C1 segment of cervical spinal cord (tissue), 14 donors: Measurements from ENCODE around the gene RAB36.
A peak's percentile ranks its signal among the peaks of the same experiment; 100 is the strongest.

Source experiments
- DNase-seq, 14 donors: peaks; one replicate each; lab custom pipeline; 2025; lab: John Stamatoyannopoulos, UW

The RAB36 gene

DNA sequence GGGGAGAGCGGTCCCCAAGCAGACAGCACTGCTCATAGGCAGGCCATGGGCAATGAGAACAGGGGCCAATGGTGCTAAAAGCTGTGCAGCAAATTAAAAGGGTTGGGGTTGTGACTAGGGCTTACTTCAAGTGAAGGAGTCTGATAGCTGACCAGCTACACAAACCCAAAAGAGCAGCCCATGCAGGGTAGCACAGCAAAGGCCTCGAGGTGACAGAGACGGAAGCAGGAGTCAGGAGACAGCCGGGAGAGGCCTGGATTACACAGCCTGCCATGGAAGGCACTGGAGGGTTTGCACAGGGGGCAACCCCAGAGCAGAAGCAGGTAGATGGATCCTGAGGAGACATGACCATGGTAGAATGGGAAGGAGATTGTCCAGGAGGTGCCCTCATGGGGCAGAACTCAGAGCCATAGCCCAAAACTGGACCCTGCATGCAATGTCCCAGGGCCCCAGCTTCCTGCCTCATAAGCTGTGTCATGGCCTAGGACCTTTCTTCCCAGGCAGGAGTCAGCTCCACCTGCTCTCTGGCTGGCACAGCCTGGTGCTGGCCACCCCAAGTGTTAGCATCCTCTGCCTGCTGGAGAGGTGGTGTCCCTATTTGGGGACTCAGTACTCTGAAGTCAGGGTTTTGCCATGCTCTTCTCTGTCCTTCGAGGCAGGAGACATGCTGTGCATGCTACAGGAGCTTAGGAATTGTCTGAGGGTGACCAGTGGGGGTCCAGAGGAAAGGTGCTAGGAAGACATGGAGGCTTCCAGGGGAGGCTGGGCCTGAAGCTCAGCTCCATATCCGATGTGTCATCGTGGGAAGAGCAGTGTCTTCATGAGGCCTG, 36.8 kb upstream of the RAB36 start:
- no peak for DNase-seq

DNA sequence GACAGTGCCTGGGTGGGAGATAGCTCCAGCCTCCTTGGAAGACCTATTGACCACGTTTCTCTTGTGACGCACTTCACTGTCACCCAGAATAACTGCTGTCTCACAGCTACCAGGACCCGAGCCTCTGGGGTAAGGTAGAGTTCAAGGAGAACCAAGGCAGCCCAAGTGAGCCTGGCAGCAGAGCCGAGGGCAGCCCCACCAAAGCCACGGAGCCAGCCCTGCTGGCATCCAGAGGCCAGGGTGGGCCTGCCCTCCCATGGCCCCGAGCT, 36.3 kb upstream of the RAB36 start:
- DNase-seq: no peak

DNA sequence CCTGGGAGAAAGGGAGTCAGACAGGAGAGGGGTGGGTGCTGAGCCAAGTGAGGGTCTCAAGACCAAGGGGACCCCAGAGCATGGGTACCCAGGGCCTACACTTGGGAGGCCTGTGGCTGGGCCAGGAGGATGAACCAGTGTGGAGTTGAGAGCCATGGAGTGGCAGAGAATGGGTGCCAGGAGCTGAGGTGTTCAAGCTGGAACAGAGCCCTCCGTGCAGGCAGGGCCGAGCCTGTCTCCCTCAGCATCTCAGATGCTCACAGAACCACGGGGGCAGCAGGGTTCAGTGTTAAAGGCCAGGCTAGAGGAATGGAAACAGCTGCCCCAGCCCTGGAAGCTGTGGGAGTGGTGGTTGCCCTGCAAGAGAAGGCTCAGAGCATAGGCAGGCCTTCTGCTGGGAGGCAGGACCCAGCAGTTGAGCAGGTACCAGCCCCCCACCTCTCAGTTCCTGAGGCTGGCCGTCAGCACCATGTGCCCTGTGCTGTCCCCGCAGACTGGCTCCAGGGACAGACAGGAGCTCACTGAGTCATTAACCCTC, 35.8 kb upstream of the RAB36 start:
- DNase-seq: peak in 1 of 14 donors; percentile 58

DNA sequence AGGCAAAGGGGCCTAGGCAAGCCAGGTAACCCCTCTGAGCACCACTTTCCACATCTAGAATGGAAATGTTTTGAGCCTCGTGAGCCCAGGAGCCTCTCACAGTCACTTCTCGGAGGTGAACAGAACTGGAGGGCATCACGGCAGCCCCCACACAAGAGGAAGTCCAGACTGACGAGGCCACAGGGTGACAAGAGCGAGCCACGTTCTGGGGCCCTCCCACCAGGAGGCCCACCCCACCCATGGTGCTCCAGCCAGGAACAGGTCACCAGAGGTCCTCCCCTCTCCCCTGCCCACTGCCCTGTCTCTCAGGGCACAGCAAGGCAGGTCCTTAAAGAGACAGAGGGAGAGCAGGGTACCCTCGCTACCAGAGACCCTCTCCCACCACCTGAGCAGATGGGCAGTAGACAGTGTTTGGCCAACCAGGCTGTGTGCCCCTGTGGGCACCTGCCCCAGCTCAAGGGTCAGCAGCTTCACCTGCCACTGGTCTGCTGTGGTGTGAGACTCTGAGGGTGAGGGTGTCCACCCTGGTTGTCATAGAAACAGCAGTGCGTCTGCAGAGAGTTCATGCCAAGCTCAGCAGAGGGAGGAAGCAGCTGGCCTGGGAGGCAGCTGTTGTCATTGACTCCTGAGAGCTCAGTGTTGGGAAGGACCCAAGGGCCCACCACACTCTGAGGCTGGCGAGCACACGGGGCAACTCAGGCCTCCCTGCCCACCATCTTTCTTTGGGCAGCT, 34.9 kb upstream of the RAB36 start:
- no peak for DNase-seq

DNA sequence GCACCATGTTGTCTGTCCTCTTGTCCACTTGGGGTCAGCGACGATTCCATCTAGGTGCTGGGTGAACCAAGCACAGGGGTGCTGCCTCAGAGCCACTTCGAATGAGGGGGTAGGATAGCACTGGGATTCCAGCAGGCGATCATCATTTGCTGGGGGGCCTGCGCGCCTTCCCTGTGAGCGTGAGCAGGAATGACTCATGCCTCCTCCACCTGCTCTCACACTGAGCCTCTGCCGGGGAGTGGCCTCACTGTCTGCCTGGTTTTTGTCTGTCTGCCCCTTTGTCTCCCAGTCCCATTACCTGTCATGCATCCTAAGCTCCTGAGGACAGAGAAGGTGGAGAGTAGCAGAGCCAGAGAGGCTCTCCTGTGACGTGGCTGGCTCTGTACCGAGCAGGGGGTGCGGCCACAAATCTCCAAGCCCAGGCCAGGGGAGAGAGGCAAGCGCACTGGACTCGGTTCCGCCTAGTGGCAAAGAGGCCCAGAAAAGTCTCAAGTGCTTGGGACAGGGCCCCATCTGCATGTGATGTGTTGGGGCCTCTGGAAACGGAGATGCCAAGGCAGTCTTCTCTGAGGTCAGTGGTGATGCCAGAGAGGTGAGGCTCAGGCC, 34.3 kb upstream of the RAB36 start:
- DNase-seq: no peak

DNA sequence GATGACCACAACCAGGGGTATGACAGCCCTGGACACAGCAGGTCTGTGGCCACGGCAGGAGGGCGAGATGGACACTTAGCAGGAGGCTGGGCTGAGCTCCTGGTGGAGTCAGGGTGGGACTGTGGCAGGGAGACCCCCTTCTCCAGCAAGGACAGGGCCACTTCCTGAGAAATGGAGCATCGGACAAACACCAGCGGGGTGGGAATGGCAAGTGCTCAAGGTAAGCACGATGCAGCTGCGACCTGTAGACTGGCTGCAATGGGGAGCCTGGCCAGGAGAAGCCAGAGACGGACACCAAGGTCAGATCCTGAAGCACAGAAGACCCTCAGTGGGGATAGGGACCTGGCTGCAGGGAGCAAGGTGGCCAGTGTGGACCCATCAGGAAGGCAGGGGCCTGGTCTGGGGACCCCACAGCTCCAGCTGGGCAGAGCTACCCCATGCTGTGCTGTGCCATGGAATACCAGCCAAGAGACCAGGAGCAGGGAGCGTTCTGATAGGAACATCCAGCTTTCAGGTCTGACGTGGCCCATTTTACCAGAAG, 32.7 kb upstream of the RAB36 start:
- no peak for DNase-seq

DNA sequence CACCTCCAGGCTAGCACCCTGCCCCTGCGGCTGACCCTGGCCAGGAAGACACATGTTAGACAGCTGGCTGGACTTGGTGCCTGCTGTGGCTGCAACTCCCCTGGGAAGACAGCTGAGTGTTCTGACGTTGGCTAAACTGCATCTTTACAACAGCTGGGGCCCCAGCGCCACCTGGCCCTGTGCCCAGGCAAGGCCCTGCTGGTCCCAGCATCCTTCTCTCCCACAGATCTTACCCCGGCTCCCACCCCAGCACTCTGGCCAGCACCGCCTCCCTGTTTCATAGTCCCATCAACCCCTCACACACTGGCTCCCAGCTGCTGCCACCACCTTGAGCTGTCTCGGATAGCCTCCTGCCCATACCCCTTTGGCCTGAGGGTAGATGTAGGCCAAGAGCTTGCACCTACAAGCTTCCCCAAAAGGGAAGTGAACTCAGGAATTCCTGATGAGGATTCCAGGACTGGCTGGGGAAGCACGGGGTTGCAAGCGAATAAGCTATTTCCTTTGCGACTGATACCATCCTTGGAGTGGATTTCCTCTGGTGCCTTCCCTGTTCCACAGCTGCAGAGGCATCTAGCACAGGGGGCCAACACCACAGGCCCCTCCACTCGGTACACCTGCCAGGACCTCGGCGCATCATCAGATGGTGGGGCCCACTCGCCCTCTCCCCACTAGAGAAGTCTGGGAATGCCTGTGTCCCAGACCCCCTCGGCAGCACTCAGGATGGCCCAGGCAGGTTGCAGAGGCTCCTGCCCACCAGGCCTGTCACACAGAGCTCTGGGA, 32.0 kb upstream of the RAB36 start:
- DNase-seq: peak in 11 of 14 donors; percentile 40 to 80 (median 63)

DNA sequence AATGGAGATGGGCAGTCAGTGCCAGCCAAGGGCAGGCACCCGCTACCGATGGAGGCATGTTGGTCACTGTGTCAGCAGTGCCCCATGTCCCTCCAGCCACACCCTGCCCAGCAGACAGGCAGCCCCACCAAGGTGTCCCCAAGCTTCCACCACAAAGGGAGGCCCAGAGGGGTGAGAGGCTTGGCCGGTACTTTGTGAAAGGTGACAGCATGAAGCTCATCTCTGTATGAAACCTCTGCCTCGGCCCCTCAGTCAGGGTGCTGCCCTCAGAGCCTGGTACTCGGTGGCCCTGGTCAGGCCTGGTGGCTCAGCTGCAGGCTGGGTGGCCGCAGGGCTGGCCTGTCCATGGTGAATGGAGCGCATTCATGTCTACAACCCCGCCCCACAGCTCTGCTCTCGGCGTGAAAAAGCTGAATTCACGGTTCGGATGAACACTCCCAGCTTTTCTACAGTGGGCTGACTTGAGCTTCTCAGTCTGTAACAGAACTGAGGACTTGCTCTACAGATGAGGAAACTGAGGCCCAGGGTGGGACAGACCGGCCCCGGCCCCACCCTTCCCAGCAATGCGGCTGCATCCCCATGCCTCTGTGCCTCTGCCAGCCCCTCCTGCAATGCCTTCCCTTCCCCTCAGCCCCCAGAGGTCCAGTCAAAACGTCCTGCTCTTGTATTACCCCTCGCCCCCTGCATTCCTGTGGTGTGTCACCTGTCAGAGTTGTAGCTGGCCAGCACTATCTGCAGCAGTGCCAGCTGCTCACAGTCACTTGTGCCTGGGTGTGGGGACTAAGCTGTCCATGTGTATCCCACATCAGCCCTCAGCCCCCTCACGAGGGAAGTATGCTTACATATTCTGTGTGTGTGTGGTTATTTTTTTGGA, 31.2 kb upstream of the RAB36 start:
- peak in 11 of 14 donors; percentile 46 to 86 (median 75) for DNase-seq

DNA sequence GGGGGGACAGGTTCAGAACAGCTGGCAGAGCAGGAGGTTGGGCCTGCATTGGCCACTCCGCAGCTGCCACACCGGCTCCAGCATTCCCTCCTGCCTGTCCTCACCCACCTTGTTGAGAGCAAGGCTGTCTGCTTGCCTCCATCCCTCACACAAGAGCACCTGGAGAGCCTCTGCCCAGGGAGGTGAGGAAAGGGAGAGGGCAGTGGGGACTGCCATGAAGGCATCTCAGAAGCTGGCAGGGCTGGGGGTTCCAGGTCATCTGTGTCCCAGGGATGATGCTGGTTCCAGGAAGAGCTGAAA, 30.6 kb upstream of the RAB36 start:
- DNase-seq: no peak

DNA sequence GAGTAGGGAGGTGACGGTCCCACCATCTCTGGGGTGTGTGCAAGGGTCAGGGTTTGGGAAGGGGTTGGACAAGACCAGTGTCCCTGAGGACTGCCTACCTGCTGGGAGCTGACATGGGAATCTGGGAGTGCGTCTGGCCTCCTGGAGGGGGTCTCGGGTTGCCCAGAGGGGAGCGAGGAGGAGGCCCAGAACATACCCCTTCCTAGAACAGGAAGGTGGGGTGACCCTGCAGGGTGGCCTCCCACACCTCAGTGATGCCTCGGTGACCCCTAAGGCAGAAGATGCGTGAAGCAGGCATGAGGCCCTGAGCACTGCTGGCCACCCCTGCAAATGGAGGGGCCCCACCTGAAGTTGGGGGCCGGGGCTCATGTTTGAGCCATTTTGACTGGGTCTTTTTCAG, 29.9 kb upstream of the RAB36 start:
- no peak for DNase-seq

DNA sequence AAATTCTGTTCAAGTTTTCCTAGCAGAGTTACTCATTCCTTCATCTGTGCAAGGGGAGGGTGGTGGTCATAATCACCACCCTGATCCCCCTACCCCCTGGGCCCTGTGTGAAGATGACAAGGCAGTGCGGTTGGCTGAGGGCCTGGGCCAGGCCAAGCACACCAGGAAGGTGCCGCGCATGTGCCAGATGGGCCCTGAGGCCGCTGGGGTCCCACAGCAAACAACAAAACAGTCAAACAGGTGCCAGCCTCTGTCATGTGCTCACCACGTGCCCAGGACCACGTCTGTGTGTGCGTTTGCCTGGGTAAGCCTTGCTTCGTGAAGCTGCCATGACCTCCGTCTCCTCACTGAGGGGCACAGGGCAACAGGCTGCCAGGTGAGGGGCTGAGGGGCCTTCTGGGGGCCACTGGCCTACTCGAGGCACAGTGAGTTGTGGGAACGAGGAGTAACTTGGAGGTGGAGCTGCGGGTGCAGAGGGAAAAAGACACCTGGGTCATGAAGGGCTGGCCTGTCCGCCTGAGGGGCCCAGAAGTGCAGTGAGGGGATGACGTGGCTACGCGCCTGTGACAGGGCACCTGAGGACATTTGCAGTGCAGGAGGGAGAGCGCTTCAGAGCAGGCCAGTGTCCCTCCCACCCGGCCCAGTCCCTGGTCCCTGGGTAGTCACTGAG, 29.3 kb upstream of the RAB36 start:
- no peak for DNase-seq

DNA sequence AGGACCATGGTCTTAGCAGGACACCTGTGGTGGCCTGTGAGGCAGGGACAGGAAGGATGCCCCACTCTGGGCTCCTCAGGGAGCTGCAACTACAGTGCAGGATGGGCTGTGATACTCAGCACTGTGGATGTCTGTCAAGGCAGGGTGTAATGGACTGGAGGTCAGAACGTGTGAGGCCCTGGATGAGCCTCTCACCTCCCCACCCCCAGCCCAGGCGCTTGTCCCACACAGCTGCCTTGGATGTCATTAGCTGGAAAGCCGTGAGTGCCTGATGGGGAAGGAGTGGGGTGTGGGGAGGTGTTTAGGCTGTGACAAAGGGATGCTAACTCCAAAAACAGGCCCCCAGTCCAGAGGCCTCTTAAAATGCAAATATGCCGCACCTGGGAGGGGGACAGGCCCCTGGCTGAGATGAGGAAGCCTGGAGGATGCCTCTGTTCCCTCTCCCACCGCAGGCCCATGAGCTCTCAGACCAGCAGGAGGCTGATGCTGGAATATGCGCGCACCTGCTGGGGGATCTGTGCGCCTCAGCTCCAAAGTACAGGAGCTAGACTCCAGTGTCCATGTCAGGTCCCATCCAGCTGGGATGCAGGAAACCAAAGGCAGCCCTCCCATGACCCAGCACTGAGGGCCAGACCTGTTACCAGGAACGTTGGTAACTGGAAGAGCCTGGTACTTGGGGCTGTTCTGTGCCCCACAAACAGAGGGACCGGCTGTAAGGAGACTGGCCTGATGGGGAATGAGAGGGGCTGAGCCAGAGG, 28.6 kb upstream of the RAB36 start:
- DNase-seq: peak in 1 of 14 donors; percentile 25

DNA sequence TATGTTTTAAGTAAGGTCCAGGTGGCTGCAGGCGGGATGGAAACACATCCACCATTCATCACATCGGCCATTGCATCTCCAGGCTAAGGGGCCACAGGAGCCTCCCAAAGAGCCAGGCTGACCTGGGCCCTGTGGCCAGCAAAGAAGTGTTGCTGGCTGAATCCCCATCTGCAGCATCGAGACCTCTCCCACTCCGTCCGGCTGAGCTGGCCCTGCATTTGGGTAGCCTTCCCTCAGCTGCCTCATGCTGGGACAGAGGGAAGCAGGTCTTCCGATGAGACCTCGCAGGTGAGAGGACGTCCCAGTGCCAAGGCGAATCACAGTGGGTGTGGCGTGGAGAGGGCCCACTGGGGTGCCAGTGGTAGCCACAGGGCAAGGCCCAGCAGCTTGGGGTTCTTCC, 28.0 kb upstream of the RAB36 start:
- DNase-seq: no peak

DNA sequence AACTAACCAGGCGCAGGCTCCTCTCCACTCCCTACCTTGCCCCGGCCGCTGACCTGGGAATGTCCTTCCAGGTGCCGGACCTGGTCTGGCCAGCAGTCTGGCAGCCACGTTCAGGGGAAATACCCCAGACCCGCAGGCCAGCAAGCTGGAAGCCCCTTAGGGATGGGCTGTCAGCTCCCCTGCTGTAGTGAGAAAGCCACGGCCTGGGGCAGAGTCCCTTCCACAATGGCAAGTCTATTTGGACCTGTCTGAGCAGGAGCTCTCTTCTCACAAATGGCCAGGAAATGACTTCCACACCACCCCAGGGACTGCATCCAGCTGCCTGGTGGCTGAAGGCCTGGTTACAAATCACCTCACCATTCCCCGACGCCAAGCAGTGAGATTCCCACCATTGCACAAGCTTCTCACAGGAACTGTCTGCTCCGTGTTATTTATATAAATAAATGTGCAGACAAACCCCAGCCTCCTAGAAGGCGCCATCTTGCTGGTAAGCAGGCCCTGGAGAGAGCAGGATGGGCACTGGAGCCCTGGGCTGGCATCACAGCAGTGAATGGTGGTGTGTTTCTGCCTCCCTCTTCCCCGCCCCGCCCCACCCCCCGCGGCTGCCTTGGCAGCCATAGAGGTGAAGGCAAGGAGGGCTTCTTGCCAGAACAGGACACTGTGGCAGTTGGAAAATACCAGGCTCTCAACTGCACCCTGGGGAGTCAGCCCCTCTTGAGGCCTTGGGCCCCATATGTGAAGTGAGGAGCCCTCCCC, 27.2 kb upstream of the RAB36 start:
- peak in 1 of 14 donors; percentile 32 for DNase-seq

DNA sequence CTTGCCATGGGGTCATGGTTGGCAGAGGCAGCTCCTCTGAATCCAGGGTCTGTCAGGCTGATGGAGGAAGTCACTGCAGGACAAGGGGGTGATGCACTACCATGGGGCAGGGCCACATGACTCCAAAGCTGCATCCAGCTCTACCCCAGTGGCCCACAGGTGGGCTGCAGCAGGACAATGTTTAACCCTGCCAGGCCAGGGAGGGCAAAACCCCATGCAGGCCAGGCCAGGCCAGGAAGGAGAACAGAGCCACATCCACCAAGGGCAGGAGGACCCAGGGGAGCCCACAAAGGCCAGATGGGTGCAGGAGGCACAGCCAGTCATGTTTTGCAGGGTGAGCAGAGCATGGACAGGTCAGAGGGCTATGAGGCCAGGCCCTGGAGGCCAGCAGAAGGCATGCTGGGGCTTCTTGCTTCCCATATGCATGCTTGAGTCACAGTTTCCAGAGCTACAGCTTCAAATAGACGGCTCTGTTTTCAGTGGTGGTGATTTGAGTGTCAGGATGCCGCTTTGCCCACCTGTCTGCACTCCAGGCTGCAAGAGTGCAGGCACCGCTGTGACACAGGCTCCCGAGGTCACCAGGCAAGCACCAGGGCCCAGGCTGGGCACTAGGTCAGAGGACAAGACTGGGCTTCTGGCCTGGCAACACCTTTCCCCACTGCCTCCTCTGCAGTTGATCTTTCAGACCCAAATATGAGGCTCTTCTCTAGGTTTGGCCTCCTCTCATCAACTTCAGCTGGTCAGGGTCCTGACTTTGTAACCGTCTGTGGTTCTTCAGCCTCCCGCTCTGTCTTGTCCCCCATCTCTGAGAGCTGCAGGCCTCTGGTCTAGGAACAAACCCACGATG, 26.4 kb upstream of the RAB36 start:
- no peak for DNase-seq

DNA sequence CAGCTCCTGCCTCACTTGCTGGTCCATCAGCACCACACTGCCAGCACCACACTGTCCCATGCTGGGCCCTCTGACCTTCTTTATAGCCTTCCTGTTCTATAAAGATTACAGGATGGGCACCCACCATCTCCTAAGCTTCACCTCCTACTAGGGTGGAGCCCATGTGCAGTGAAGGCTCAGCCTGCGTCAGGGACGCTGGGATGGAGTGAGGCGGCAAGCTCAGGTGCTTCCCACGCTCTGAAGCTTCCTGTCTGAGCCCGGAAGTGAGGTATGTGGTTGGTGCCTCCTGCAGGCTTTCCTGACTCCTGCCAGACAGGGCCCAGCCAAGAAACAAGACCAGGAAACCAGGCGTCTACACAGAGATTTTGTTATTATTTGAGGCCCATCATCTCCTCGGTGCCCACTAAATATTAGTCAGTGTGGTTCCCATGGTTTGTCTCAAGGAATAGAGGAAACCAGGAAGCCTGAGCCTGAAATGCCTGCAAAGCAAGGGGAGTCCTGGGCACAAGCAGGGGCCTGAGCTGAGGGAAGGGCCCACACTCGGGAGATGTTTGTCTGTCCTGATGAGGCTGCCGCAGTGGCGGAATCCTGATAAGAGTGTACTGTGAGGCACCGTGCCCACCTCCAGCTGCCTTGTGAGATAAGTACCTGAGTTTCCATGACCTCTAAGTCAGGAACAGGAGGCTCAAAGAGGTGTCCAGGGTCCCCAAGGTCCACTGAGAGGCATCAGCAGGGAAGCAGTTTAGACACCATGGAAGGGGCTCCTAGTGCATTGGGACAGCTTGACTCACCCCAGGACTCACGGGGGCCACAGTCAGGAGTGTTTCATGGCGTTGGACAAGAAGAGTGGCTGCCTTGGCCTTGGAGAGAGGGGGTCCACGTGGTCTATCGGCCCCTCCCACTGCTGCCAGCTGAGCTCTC, 25.5 kb upstream of the RAB36 start:
- DNase-seq: no peak
